IPS DF 19.7 (cell line): ENCODE measurements around the gene ITSN1.

ENCODE experiments used
- DNase-seq: peaks from one replicate; pipeline ENCODE4 v3.0.0-alpha.2; 2013; ENCODE audit warnings: low read depth, low spot score

The ITSN1 gene

DNA sequence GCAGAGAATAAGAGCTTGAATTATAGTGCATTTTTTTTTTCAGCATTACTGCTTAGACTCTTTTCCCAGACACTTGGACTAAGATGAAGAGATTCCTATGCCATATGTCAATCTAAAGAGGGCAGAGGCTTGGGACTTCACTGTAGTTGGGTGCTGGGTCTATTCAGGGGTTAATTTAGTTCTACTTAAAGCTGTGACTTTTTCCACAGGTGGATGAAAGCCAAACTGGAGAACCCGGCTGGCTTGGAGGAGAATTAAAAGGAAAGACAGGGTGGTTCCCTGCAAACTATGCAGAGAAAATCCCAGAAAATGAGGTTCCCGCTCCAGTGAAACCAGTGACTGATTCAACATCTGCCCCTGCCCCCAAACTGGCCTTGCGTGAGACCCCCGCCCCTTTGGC, 168.5 kb downstream of the ITSN1 start:
- DNase-seq: no peak

DNA sequence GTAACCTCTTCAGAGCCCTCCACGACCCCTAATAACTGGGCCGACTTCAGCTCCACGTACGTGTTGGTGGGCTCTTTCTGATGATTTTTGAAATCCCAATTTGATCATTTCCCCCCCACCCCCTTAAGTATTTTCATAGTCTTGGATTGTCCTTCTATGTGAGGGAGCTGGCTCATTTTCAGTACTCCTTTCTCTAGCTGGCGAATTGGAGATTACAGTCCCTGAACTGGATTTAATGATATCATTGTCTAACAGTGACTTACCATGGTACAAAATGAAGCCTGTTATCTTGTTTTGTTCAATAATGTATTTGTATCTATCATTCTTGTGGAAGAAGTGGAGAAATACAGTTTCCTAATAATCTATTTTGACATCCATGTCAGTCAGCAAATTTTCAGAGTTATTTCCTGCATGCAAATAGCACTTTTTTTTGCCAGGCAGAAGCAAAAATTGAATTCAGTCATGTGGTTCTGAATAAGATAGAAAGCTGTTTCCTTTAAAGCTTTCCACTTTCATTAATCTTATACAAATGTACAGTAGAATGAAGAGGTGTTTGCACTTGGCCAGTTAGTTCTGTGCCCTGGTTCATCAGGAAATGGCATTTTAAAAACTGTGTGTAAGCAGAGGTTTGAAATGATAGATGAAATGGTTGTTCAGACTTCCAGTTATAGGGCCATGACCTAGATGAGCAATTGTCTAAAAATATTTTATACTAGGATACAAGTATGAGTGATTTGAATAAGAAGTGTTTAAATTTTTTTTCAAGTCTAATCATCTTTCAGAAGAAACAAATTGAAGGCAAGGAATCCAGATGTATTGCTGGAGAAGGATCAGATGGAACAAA, 169.1 kb downstream of the ITSN1 start:
- no peak for DNase-seq

DNA sequence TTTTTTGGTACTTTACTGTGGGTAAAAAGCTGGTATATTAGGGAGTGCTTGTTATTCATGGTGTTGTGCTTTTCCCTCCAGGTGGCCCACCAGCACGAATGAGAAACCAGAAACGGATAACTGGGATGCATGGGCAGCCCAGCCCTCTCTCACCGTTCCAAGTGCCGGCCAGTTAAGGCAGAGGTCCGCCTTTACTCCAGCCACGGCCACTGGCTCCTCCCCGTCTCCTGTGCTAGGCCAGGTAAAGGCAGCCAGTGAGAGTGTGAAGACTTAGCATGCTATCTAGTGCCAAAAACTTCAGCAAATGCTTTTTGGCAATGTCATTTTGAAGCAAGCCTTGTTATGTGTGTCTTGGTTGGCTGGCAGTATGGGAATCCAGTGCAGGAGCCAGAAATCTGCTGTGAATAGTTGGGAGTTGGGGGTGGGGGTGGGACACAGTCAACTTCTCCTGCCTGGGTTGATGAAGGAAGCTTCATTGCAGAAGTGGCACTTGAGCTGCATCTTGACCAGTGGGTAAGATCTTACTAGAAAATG, 171.6 kb downstream of the ITSN1 start:
- DNase-seq: no peak

DNA sequence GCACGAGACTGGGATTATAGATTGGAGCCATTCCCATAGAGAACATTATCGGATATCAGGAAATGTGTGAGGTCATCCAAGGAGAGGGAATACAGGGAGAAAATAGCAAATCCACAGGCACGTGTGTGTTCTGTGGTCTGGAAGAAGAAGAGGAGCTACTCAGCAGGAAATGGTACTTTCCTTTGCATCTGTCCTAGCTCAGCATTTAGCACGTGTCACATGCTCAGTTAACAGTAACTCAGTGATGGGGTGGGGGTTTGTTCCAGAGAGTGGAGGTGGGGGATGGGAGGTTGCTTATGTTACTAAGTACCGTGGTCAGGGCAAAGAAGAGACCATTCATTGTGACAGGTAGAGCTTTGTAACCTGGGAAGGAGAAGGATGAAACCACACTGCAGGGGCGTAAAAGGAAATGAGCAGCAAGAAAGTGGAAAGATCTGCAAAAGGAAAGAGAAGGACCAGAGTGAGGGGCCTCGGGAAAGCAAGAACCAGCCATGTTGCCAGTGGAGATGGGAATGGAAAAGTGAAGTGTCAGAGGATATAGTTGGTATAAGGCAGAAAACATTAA, 172.9 kb downstream of the ITSN1 start:
- no peak for DNase-seq

DNA sequence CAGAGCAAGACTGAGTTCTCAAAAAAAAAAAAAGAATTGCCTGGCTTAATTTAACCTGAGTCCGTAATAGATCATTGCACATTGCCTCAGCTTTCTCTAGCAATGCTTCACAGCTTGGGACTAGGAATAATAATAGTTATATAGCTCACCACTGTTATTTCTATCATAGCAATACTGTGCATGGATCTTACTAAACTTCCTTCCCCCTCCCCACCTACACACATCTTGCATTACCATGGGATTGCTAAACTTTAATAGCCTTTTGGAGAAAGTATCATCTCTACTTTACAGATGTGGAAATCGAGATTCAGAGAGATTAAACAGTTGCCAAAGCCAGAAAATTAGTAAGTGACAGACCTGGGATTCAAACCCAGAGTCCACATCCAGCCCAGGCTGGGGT, 173.9 kb downstream of the ITSN1 start:
- no peak for DNase-seq

DNA sequence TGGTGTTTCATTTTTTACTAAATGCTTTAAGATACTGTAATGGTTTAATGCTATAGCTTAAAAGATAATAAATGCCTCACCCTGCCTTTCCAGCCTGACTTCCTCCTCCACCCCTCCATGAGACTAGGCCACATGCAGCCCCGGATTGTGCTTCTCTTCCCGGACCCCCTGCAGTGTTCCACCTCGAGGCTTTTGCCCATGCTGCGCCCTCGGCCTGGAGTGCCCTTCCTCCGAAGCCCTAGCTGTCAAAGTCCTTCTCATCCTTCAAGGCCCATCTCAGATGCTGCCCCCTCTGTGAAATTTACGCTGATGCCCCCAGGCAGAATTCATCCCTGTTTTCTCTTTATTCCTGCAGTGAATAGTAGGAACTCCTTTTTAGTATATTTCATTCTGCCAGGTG, 174.8 kb downstream of the ITSN1 start:
- no peak for DNase-seq

DNA sequence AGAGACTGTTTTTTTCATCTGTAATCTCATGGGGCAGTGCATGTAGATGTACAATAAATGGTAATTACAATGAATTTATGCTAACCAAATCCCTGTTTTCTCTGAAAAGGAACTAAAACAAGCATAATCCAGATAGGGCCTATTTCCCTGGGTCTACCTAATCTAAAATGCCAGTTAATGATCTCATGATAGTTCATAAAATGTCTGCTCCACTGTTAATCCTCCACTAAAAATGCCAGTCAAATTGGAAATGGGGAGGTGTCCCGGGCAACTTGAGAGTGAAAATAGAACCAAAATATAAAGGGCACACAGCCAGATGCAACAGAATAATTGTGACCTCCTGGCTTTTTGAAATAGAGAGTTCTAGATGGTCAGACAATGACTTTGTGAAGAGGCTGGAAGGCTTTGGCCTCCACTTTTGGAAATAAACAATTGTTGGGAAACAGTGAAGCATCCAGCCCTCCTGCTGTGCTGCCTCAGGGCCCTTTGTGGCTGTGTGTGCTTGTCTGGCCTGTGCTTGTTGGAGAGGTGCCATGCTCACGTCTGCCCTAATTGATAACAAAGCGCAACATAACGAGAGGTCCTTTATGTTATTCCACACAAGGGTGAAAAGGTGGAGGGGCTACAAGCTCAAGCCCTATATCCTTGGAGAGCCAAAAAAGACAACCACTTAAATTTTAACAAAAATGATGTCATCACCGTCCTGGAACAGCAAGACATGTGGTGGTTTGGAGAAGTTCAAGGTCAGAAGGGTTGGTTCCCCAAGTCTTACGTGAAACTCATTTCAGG, 175.6 kb downstream of the ITSN1 start:
- no peak for DNase-seq

DNA sequence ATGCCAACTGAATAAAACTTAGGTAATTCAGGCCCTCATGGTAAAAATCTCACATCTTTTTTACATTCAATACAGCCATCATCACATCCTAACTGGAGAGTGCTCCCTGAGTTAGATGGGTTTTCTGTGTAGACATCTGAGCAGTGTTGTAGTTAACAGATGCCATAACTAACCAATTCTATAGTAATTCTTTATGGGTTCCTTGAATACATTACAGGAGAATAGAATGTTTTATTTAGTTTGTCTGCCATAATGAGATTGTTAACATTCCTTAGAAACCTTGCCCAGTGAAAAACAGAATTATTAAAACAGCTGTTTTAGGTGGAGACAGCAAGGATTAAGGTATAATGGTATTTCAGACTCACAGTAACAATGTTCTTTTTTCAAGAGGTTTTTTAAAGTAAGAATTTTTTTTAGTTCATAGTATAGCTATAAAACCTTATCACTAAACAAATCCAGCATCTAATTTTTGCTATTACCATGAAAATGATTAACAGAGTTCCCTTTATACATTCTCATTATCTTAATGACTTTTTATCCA, 178.0 kb downstream of the ITSN1 start:
- no peak for DNase-seq

DNA sequence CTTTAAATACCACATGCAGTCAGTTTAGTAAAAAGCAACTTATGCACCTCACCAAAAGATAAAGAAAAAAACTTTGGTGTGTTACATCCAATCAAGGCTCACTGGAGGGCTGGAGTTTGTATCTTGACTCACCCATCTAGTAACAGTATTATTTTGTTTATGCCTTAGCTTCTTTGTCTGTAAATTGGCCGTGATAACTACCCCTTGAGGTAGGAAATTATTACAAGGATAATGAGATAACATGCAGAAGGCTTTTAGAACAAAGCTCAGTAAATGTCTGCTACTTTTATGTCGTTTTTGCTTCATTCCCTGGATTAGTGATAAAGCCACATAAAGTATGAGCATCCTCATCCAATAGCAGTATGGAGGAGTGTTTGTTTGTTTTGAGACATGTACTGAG, 178.5 kb downstream of the ITSN1 start:
- no peak for DNase-seq

DNA sequence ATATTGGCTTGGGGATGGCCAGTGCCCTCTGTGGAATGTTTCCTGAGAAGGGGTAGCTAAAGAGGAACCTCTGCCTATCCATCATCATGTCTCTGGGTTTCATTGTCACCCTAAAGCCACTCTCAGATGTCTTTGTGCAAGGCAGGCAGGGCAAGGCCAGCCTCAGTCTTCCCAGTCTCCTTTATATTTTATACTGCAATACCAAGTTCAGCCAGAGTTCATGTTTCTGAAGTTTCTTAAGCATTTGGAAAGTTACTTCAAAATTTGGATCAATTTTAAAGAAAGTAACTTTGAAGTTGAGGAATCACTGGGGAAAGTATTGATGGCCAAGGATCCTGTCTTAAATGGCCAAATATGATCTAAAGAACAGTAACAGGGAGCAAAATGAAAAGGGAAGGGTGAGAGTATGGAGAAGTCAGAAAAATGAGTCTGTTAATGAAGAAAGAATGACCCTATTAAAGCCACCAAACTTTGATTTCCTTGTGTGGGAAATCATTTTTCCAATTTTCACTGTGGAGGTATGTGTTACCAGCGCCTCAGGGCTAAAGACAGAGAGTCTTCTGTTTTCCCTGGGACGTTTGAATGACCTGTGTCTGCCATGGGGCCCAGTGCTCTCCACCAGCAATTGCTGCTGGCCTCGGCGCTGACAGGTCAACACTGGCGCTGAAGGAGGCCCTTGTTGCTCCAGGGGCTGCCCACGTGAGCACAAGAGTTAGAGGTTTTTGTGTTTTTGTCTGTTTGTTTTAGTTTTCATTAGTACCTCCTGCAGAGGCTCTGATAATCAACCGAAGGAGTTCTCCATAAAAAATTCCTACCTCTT, 179.4 kb downstream of the ITSN1 start:
- no peak for DNase-seq

DNA sequence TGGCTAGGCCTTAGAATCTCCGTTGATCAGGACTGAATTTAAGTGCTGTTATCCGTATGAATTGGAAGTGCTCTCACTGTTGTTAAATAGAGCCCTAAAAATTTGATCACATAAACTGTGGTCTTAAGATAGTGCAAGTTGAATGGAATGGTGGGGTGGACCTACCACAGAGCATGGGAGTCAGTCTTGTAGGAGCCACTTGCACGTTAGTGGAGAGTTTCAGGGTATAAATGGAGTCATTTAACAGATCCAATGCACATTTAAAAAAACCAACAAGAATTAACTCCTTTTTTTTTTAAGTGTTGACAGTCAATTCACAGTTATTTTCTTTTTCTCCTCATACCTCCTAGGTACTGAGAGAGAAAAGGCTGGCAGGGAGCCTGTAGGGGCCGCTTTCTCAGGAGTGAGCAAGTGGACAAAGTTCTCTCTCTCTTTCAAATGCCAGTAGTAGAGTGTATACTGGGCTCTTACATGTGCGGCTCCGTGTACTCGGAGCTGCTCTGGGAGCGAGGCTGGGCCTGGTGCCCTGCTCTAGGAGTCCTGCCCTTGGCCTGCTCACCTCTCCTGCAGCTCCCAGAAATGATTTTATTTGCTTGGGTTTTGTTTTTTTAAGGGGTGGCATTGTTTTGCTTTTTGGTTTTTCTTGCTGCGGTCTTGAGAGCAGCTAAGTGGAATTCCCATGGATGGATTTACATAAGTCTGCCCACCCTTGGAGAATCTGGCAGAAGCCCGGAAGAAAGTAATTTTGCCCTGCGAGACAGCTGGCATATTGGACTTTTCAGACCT, 182.0 kb downstream of the ITSN1 start:
- DNase-seq: no peak

DNA sequence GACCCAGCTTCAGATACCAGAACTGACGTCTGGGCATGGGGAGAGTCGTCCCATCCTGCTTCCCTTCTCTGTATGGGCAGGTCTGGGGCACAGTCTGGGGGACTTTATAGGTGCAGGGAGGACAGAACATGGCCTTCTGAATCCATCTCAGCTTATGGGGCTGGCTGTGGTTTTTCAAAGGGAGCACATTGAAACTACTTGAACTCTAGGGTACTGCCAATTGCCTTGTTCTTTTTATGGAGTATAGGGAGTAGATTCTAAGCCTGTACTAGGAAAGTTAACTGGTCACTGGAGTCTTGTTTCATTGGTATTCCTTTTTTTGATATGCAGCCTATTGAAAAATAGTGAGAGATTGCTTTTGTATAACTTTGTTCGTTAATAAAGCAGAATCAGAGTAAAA, 183.1 kb downstream of the ITSN1 start:
- DNase-seq: no peak

DNA sequence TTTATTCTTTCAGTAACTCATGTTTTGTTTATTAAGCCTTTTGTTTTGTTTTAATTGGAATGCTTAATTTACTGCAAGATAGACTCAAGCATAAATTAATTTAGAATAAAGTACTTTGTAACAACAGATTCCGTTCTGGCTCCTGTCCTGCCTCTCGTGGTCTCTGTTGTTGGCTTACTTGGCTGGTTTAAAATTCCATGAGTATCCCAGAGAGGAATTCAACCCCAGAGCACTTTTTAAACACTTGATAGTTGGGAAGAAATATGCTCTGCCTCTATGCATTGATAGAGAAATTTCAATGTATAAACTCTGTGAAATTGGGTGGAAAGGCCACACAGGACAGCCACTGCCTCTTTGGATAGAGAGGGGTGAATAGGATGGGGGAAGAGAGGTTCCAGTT, 183.6 kb downstream of the ITSN1 start:
- no peak for DNase-seq

DNA sequence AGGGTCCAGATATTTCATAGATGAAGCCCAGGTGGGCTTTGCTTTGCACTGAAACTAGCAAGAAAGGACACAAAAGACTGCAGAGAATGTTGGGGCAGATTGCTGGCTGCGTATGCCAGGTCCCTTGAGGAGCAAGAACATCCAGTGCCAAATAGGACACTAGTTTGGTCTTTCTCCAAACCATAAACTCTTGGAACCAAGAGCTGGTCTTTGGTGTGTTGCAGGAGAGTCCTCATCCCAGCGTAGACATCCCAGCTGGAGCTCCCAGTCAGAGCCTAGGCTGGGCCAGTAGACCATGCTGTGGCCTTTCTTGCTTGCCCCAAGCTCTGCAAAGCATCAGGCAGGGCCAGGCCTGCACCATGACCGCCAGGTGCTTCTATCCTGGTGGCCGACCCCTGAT, 185.8 kb downstream of the ITSN1 start:
- no peak for DNase-seq

DNA sequence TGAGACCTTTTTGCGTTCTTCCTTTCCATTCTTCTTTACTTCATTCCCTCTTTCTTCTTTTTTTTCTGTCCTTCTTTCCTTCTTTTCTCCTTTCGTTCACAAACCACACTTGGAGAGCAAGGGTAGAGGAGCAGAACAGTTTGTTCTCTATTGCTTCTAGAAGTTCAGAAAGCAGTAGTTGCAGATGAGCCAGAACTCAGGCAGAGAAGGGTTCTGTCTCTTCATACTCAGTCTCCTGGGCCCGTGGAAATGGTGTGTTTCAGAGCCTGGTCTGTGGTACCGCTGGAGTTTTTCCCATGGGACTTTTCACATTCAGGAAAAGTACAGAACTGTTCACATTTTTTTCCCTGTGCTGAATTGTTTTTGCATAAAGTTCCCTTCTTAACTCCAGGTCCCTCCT, 186.3 kb downstream of the ITSN1 start:
- DNase-seq: no peak

DNA sequence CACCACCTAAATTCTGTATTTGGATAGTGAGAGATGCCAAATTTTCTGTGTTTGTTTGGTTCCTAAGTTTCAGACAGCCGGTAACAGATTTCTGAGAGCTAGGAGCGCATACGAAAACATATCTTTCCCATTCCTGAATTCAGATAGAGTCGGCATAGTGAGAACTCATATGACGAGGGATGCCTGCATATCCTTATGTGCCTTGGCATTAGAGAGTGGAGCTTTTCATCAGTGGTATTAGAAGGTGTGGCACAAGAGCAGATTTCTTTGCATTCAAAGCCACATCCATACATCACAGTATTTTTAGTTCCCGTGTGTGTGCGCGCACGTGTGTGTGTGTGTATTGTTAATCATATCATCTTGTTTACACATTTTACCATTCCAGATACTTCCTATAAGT, 187.5 kb downstream of the ITSN1 start:
- no peak for DNase-seq

DNA sequence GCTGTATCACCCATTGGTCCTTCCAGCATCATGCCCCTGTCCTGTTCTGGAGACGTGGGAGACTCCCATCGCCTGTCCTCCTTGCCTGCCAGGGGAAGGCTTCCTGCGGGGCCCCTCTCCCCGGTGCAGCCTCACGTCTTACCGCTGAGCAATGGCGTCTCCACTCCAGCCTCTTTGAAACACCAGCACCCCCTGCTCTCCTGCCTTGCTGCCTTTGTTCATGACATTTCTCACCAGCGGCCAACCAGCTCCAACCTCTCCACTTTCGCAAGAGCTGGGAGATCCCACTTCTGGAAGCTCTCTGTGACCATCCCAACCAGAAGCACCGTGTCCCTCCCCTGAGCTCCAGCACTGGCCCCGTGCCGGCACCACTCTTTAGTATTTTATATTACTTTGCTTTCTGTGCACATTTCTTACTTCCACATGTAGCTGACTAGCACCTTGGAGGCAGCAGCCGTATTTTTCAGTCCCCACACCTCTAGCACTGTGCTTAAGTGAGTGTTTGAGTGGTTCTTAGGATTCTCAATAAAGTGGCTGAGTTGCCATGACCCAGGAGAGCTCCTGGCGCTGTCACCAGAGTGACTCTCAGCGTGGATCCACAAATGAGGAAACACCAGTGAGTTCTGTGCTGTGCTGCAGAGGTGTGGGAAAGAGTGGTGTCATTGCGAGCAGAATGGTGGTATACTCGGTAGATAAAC, 189.8 kb downstream of the ITSN1 start:
- DNase-seq: no peak

DNA sequence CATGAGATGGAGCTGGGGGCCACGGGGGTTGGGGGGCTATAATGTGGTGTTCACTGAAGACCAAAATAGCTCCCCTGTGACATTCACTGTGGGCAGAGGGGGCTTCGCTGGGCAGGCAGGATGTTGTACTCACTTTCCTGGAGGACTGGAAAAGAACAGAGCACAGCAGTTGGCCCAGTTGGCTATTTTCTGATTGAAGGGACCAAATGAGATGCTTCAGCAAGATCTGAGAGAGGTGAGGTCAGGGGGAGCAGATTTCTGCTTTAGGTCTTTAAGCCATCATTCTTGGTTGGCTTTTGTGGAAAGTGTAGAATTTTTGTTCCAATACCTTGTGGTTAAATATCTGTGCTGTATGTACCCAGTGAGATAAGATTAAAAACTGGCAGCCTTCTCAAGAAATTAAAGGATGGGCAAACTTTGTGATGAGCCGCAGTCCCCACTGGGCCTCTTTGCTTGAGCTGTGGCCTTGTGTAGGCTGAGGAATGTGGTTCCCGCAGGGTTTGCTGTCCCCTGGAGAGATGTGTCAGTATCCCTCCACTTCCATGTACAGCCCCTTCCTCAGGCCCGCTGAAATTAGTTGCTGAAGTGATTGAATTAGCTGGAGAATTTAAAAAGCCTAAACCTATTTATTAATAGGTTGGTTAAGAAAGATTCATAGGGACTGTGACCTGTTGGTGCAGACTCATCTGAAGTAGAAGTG, 192.7 kb downstream of the ITSN1 start:
- no peak for DNase-seq

DNA sequence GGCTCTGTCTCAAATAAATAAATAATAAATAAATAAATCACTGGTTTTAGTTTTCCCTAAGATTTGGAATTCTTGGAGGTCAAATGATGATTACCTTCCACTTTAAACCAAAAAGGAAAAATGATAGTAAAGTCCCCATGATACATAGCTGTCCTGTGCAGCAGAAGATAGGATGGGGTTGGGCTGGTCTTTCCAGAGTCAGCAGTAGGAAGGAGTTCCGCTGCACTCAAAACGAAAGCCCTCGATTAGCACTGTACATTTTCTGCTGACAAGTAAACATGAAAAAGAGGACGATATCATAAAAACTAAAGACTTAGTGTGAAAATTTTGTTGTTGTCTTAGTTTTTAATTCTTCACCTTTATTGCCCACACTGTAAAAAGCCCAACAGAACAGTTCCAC, 193.6 kb downstream of the ITSN1 start:
- DNase-seq: no peak
